Measurements from ENCODE around the gene MDM4.

MDM4 gene

GRCh38 chr1:204577794-204578478 is 61.7 kb downstream of the MDM4 start:
- no peak for DNase-seq (ENCODE audit: low read depth in 2 of 2, low spot score in 1 of 2)

- DNase-seq (ENCODE audit: low read depth in 2 of 2, low spot score in 1 of 2) = no peak
Observed at GRCh38 chr1:204578867-204579664, 62.9 kb downstream of the MDM4 start.

DNA sequence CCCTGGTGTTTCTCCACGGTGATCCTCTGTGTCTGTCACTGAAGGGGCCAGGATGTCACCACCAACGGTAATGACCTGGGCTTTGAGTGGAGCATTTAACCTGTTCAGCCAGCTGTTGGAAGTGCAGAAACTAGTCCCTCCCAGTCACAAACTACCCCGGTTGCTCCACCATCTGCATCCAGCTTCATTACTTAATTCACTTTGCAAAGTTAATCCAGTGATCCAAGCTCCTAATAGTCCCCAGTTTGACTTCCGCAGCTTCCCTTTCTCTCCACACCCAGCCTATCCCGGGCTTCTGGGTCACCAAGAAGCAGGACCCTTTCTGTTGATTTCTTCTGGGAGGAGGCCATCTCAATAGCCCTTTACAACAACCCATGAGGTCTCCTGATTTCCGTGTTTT is 63.5 kb downstream of the MDM4 start:
- DNase-seq (ENCODE audit: low read depth in 2 of 2, low spot score in 1 of 2) = no peak

DNA sequence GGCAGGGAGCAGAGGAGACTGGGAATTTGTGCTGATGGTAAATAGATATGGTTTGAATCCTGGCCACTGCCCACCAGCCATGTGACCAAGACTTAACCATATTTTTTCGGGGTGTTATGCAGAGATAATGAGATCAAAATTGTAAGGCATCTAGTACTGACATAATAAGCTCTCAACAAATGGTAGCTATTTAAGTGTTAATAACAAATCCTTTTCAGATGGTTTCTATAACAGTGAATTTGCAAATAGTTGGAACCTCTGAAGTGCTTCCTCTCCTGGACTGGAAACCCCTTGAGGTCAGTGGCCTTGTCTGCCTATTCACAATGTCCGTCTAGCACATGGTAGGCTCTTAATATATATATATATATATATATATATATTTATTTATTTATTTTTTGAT is 64.7 kb downstream of the MDM4 start:
- no peak for DNase-seq (ENCODE audit: low read depth in 2 of 2, low spot score in 1 of 2)

GRCh38 chr1:204581759-204582158 is 65.6 kb downstream of the MDM4 start:
- no peak for DNase-seq (ENCODE audit: low read depth in 2 of 2, low spot score in 1 of 2)

DNA sequence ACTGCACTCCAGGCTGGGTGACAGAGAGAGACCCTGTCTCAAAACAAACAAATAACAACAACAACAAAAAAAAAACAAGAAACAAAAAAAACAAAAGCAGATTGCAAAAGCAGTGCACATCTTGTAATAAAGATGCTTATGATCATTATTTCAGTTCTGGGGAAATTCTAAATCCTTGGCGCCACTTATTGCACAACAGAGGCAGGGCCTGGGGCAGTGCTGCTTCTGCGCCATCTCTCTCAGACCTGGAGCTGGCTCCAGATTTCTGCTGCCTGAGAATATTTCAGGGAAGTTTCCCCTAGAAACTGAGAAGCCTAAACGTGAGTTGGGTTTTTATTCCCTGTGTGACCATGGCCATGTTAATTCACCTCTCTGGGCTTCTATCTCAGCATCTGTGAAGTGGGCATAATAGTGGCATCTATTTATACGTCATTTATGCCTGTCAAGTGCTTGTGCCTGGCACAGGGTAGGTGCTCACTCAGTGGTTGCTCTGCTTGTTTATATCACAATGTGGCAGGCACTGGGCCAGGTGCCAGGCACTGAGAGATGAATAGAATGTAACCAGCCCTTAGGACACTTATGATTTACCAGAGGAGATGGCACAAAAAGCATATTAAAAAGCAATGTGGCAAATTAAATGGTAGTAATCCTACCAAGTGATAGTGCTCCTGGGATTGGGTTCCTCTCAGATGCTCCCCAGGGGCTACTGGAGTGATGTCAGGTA is 67.9 kb downstream of the MDM4 start:
- DNase-seq (ENCODE audit: low read depth in 2 of 2, low spot score in 1 of 2) = no peak

- no peak for DNase-seq (ENCODE audit: low read depth in 2 of 2, low spot score in 1 of 2)
Observed at GRCh38 chr1:204584699-204585372, 68.6 kb downstream of the MDM4 start.

- no peak for DNase-seq (ENCODE audit: low read depth in 2 of 2, low spot score in 1 of 2)
Observed at GRCh38 chr1:204587621-204588020, 71.4 kb downstream of the MDM4 start.

GRCh38 chr1:204588826-204589225 is 72.6 kb downstream of the MDM4 start:
- no peak for DNase-seq (ENCODE audit: low read depth in 2 of 2, low spot score in 1 of 2)

DNA sequence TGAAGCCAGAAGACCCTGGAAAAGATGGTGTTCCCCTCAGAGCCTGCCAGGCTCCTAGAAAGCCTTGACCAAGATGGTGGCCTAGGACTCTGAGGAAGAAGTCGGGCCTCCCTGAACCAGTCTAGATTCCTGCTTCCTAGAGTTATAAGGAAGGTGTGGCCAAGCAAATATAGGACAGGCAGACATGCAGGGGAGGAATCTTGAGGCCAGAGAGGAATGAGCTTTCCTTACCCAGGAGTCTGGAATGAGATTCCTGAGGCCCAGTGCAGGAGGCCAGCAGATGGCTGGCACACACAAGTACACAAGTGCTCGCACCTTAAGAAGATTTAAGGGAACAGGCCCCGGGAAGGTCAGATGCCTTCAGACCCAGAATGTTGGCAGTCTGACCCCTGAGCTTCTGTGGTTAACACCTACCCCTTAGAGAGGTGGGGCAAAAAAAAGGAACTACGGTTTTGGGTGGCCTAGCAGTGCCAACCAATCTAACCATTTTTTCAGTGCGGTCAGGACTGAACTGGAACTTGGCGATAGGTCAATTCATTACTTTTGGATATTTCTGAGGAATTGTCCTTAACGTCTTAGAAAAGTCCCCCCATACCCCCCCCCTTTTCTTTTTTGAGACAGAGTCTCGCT is 73.3 kb downstream of the MDM4 start:
- DNase-seq (ENCODE audit: low read depth in 2 of 2, low spot score in 1 of 2) = no peak

GRCh38 chr1:204591473-204592090 is 75.4 kb downstream of the MDM4 start:
- no peak for DNase-seq (ENCODE audit: low read depth in 2 of 2, low spot score in 1 of 2)

- no peak for DNase-seq (ENCODE audit: low read depth in 2 of 2, low spot score in 1 of 2)
Observed at GRCh38 chr1:204592246-204592948, 76.2 kb downstream of the MDM4 start.

GRCh38 chr1:204598319-204598969 is 82.2 kb downstream of the MDM4 start:
- DNase-seq (ENCODE audit: low read depth in 2 of 2, low spot score in 1 of 2) = no peak

DNA sequence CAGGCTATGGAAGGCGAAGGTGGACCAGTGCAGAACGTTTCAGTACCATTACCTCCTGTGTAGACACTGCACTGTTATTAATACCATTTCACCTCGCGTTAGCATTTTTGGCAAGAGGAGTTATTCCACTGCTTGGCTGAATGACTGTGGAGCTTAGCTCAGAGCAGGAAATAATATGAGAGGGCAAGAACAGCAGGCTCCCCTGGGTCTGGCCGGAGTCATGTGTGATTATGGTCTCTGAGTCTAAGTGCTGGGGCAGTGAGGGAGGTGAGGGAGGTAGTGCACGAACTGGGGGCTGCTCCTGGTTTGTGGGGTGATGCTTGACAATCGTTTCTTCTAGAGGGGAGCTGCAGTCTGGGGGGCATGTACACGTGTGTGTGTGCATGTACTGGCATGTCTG is 82.9 kb downstream of the MDM4 start:
- no peak for DNase-seq (ENCODE audit: low read depth in 2 of 2, low spot score in 1 of 2)

- DNase-seq (ENCODE audit: low read depth in 2 of 2, low spot score in 1 of 2) = no peak
Observed at GRCh38 chr1:204599596-204599995, 83.4 kb downstream of the MDM4 start.

GRCh38 chr1:204600203-204600602 is 84.0 kb downstream of the MDM4 start:
- DNase-seq (ENCODE audit: low read depth in 2 of 2, low spot score in 1 of 2) = no peak

GRCh38 chr1:204600968-204601367 is 84.8 kb downstream of the MDM4 start:
- no peak for DNase-seq (ENCODE audit: low read depth in 2 of 2, low spot score in 1 of 2)

DNA sequence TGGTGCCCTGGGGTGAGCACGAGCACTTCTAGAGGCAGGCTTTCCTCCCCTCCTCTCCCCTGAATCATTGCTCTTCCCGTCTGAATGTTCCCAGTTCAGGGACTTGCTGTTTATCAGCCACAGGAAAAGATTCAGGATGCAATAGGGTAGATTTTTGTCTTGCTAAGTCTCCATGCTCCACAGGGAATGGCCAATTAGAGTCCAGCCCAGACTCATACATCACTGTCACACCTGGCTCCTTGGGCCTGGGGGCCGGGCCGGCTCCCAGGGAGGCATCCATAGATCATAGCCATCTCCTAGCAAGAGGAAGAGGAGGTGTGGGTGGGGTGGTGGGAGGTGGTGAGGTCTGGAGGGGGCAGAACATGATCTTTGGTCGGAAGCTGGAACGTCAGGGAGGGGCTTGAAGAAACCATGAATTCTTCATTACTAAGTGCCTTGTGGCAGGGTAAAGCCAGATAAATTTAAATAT is 85.9 kb downstream of the MDM4 start:
- no peak for DNase-seq (ENCODE audit: low read depth in 2 of 2, low spot score in 1 of 2)

DNA sequence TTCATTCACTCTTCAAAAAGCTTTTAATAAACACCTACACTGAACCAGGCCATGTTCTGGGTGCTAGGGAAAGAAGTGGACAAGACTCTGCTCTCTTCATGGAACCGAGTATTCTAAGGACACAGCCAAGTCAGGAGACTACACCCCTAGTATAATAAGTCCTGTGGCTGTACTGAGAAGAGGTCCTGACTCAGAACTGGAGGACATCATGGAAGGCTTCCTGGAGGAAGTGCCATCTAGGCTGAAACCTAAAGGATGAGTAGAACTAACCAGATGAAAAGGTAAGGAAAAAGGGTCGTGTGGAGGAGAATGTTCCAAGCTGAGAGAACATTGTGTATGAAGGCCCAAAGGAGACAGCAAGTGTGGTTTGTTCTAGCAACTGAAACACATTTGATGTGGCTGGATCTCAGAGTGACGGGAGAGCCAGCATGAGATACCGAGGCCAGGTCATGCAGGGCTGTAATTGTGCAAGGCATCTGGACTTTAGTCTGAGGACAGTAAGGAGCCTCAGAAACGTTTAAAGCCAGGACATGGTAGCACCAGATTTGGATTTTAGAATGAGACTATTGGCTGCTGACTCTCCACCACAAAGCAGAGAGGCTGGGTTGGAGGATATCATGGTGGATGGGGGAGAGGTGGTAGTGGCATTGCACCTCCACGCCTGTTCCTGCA is 86.8 kb downstream of the MDM4 start:
- no peak for DNase-seq (ENCODE audit: low read depth in 2 of 2, low spot score in 1 of 2)

Data from stimulated activated CD8-positive, alpha-beta memory T cell treated with anti-CD3 and anti-CD28 coated beads, Interleukin-4, amount 100 ng/mL, for 1 hour (primary cell).